ENCODE results near the gene PSME2.

GRCh38 chr14:24195186-24196070 is 49.0 kb upstream of the PSME2 start, which contains the start of gene TM9SF1:
- TF ChIP-seq CTCF (IDR thresholded peaks at IDR 0.05; ENCODE audit: low read depth, low read length) (no peak), POLR2A (IDR thresholded peaks at IDR 0.05; ENCODE audit: extremely low read depth, insufficient read length) (peak; percentile 66), MYC (IDR thresholded peaks at IDR 0.05; ENCODE audit: low read depth, low read length) (peak; percentile 61)

All from NB4 (cell line).